Coronary artery (tissue), 2 donors: ENCODE measurements around the gene DOCK3.
"Not testable (repeated sequence)": the region's sequence is repeated elsewhere in the genome, so short reads cannot be mapped to it uniquely, and the experiment has no call there.

Experiments
- DNase-seq: peaks from one replicate; pipeline ENCODE4 v3.0.0-alpha.2; 2017; ENCODE audit warnings: low spot score
- H3K27ac ChIP-seq, 2 donors: fragments of 200-600 bp; sonication (generic); one replicate each; pipeline ENCODE4 v1.5.1; 2016 to 2019
- H3K4me3 ChIP-seq: fragments of 200-600 bp; sonication (generic); 2 replicates; pipeline ENCODE4 v1.5.1; 2016; ENCODE audit warnings: mild to moderate bottlenecking, moderate library complexity
- CTCF ChIP-seq: fragments of 200-600 bp; sonication (generic); IDR thresholded peaks from one replicate; pipeline ENCODE4 v1.5.1; 2019; ENCODE audit warnings: antibody characterized with exemption

The DOCK3 gene

DNA sequence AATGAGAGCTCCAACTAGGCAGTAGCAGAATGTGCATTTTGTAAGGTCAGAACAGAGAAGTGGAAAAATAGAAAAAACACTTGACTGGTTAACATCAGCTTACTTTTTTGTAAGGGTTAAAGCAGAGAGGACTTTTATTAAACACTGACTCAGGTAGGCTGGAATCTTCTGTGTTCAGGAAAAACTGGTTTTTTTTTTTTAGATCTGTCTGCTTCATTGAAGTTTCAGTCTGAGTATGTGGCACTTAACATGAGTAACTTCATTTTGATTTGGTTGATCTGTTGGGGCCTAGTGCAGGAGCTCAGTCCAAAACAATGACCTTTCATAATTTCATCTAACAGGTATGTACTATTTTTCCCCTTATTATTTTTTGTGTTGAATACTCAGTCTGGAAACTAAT, 141.1 kb downstream of the DOCK3 start:
- TF ChIP-seq CTCF: no peak
- no peak for DNase-seq
- no peak overlapping the region for H3K27ac ChIP-seq
- no peak overlapping the region for H3K4me3 ChIP-seq

DNA sequence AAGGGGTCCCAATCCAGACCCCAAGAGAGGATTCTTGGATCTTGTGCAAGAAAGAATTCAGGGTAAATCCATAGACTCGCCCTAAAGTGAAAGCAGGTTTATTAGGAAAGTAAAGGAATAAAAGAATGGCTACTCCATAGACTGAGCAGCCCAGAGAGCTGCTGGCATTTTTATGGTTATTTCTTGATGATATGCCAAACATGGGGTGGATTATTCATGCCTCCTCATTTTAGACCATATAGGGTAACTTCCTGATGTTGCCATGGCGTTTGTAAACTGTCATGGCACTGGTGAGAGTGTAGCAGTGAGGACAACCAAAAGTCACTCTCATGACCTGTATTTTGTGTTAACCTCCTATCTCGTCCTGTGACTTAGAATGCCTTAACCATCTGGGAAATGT, 142.2 kb downstream of the DOCK3 start:
- no peak for TF ChIP-seq CTCF

GRCh38 chr3:50817756-50818529, 143.2 kb downstream of the DOCK3 start:
- no peak overlapping the region for H3K4me3 ChIP-seq
- no peak overlapping the region for H3K27ac ChIP-seq
- TF ChIP-seq CTCF: no peak
- DNase-seq: no peak

More for the DNA sequence above, 142.2 kb downstream of the DOCK3 start:
- no peak for DNase-seq
- no peak overlapping the region for H3K27ac ChIP-seq
- H3K4me3 ChIP-seq: no peak overlapping the region

DNA sequence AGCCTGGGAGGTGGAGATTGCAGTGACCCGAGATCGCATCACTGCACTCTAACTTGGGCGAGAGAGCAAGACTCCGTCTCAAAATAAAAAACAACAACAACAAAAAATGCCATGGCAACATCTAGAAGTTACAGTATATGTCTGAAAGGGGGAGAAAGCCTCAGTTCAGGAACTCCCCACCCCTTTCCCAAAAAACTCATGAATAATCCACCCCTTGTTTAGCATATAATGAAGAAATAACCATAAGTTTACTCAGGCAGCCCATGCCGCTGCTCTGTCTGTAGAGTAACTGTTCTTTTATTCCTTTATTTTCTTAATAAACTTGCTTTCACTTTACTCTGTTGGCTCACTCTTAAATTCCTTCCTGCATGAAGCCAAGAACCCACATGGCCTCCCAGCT, 145.2 kb downstream of the DOCK3 start:
- Histone ChIP-seq H3K27ac (no peak overlapping the region), H3K4me3 (no peak overlapping the region)
- TF ChIP-seq CTCF: no peak
- no peak for DNase-seq

DNA sequence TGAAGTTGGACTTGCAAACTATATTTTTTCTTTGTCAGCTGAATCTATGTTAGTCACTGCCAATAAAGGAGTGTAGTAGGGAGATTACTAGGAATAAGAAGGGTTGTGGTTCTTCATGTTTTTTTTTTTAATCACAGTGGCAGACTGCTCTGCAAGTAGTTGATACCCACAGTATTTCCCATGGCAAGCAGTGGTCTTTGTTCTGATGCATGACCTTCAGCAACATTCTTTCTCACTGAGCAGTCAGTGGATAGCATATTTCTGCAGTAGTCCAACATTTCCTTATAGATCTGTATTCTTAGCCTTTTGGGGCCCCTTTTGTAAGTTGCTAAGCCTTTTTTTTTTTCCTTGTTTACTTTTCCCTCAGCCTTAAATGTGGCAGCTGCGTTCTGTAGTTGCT, 151.1 kb downstream of the DOCK3 start:
- TF ChIP-seq CTCF: no peak
- DNase-seq: no peak
- Histone ChIP-seq H3K27ac (no peak overlapping the region), H3K4me3 (no peak overlapping the region)

DNA sequence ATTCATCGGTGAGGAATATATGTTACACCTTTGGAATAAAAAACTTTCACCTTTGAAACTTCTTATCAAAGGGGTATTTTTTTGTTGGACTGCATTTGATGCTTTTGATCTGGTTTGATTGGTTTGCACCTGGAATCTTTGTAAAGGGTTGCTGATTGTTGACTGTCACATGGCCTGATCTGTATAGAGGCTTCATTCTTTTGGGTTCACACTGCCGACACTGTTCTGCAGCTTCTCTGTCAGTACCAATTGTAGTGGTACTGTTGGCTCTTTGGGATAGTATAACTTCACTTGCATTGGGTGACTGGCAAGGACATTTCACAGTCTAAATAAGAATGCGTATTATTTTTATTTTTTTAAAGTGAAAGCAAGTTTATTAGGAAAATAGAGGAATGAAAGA, 155.7 kb downstream of the DOCK3 start:
- Histone ChIP-seq H3K4me3 (no peak overlapping the region), H3K27ac (no peak overlapping the region)
- no peak for DNase-seq
- no peak for TF ChIP-seq CTCF

- not testable (repeated sequence) for H3K4me3 ChIP-seq, H3K27ac ChIP-seq, DNase-seq
Observed at GRCh38 chr3:50831009-50831408, 156.3 kb downstream of the DOCK3 start.
